Prostate gland (tissue), 2 donors: ENCODE measurements around the gene RRAD. TPM values are rescaled to one million over a fixed set of nuclear protein-coding genes. Genes with fewer than 3 reads are reported as not detected.
"Not testable (repeated sequence)": the region's sequence is repeated elsewhere in the genome, so short reads cannot be mapped to it uniquely, and the experiment has no call there.

Source experiments
- DNase-seq: peaks from one replicate; pipeline ENCODE4 v3.0.0-alpha.2; 2019; ENCODE audit warnings: low spot score
- H3K27ac ChIP-seq, 2 donors: fragments of 200-600 bp; sonication (generic); 2 replicates each; pipeline ENCODE4 v1.5.1; 2017 to 2019
- H3K27me3 ChIP-seq: fragments of 200-600 bp; sonication (generic); replicated peaks from 2 replicates; pipeline ENCODE4 v1.5.1; 2019; ENCODE audit not compliant: insufficient read depth
- H3K36me3 ChIP-seq, 2 donors: fragments of 200-600 bp; sonication (generic); 1 replicate in 1 of 2; 2 replicates in 1 of 2; pipeline versions ENCODE4 v1.5.1 to v1.8.1; 2017 to 2019
- H3K4me1 ChIP-seq: fragments of 200-600 bp; sonication (generic); replicated peaks from 2 replicates; pipeline ENCODE4 v1.5.1; 2019
- H3K4me3 ChIP-seq, 2 donors: fragments of 200-600 bp; sonication (generic); 2 replicates each; pipeline ENCODE4 v1.5.1; 2017 to 2019
- H3K9me3 ChIP-seq: fragments of 200-600 bp; sonication (generic); 2 replicates; pipeline ENCODE4 v1.5.1; 2017
- POLR2A ChIP-seq: fragments of 450-650 bp; IDR thresholded peaks from one replicate; pipeline ENCODE4 v1.6.1; 2016; ENCODE audit warnings: antibody characterized with exemption, mild to moderate bottlenecking
- POLR2AphosphoS5 ChIP-seq: sonication (generic); formaldehyde crosslinking; IDR thresholded peaks from one replicate; pipeline ENCODE4 v1.6.1; 2017; ENCODE audit warnings: antibody characterized with exemption
- WGBS: methylation state at CpG from one replicate; pipeline ENCODE4 v1.1.5; 2018; 5-methylcytosine and 5-hydroxymethylcytosine counted together
- intact Hi-C: fragments of 100-400 bp; cut with DNase I; formaldehyde crosslinking; loops from one replicate; pipeline ENCODE4 v1.14.2; 2022
- total RNA-seq, 2 donors: library from RNA; depleted of rRNA; stranded (reverse); fragments of >200 nt; gene quantifications; one replicate each; pipeline ENCODE4 v1.1.0, GENCODE V29; 2016
- TF ChIP-seq, protein P1 (sequence below), 4 experiments: fragments of 200-600 bp in 2 of 4; fragments of 450-650 bp in 2 of 4; sonication (generic) in 2 of 4; IDR thresholded peaks; 1 replicate in 3 of 4; 2 replicates in 1 of 4; pipeline ENCODE4 v1.5.1; 2016 to 2019; ENCODE audit warnings: antibody characterized with exemption in 4 of 4, mild to moderate bottlenecking in 2 of 4, moderate library complexity in 2 of 4

Gene RRAD
- total RNA-seq, 2 donors from 2014 or later = 17.0 to 37.0 TPM

DNA sequence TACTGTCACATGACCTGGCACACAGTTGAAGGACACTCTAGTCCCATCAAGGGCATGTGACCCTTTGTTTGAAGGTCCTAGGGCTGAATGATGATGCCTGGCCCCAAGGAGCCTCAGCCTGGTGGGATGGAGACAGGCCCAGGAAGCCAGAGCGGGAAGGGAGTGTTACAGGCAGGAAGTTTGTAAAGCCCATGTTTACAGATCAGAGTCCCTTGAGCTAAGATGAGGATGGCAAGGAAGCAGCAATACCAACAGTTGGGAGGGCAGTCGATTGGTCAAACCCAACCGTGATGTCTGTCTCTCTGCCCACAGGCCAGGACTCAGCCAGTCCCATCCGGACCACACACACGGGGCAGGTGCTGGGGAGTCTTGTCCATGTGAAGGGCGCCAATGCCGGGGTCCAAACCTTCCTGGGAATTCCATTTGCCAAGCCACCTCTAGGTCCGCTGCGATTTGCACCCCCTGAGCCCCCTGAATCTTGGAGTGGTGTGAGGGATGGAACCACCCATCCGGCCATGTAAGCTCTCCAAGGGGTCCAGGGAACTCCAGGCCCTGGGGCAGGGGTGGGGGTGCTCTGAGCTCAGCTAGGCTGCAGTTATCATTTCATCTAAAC is 12.5 kb upstream of the RRAD start:
- TF ChIP-seq, protein P1, sequence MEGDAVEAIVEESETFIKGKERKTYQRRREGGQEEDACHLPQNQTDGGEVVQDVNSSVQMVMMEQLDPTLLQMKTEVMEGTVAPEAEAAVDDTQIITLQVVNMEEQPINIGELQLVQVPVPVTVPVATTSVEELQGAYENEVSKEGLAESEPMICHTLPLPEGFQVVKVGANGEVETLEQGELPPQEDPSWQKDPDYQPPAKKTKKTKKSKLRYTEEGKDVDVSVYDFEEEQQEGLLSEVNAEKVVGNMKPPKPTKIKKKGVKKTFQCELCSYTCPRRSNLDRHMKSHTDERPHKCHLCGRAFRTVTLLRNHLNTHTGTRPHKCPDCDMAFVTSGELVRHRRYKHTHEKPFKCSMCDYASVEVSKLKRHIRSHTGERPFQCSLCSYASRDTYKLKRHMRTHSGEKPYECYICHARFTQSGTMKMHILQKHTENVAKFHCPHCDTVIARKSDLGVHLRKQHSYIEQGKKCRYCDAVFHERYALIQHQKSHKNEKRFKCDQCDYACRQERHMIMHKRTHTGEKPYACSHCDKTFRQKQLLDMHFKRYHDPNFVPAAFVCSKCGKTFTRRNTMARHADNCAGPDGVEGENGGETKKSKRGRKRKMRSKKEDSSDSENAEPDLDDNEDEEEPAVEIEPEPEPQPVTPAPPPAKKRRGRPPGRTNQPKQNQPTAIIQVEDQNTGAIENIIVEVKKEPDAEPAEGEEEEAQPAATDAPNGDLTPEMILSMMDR (IDR thresholded peaks at IDR 0.05) = no peak
- TF ChIP-seq POLR2A (no peak), POLR2AphosphoS5 (no peak)
- 89% methylated on average over 9 of the region's 10 CpGs for WGBS
- H3K4me1 ChIP-seq = peaks cover 17% of the 10 kb centered on the region
- H3K27ac ChIP-seq = no peak overlapping the region
- DNase-seq = no peak
- intact Hi-C loops = no loop called here
- H3K36me3 ChIP-seq = peaks cover 4 to 21% of the 10 kb centered on the region in 2 donors
- no peak overlapping the region for H3K4me3 ChIP-seq
- no peaks in the 10 kb centered on the region for H3K27me3 ChIP-seq
- no peaks in the 10 kb centered on the region for H3K9me3 ChIP-seq

DNA sequence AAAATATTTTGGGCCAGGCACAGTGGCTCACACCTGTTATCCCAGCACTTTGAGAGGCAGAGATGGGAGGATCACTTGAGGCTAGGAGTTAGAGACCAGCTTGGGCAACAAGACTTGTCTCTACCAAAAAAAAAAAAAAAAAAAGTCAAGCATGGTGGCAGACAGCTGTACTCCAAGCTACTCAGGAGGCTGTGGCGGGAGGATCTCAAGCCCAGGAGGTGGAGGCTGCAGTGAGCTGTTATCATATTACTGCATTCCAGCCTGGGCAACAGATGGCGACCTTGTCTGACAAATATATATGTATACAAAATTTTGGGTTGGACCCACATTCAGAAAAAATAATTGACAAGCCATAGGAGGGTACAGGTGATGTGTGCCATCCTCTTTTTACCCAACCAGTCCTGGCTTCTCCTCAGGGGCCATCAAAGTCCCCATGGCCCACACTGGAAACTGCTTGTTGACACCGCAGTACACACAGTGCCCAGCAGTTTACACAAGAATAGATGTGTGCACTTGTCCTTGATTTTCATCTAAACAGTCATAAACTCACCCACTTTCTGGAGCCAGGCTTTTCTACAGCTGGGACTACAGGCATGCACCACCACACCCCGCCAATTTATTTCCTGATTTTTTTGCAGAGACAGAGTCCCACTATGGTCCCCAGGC is 11.7 kb upstream of the RRAD start:
- Histone ChIP-seq H3K27me3 (no peaks in the 10 kb centered on the region), H3K36me3 (peaks cover under 1 to 21% of the 10 kb centered on the region in 2 donors), H3K4me1 (peaks cover 22% of the 10 kb centered on the region), H3K27ac (peak overlapping the region in 1 of 2 donors; percentile 92), H3K4me3 (no peak overlapping the region), H3K9me3 (no peaks in the 10 kb centered on the region)
- intact Hi-C loops = no loop called here
- WGBS = 71% methylated on average over 4 of the region's 4 CpGs
- TF ChIP-seq POLR2A (no peak), POLR2AphosphoS5 (peak; percentile 68)
- DNase-seq = peak; percentile 55

GRCh38 chr16:66936462-66936861 is 11.1 kb upstream of the RRAD start:
- Histone ChIP-seq H3K4me3 (no peak overlapping the region), H3K4me1 (peaks cover 22% of the 10 kb centered on the region), H3K36me3 (peaks cover 0 to 16% of the 10 kb centered on the region in 2 donors), H3K27me3 (no peaks in the 10 kb centered on the region), H3K27ac (peak overlapping the region in 1 of 2 donors; percentile 92), H3K9me3 (no peaks in the 10 kb centered on the region)
- no peak for TF ChIP-seq POLR2A
- no peak for TF ChIP-seq POLR2AphosphoS5
- TF ChIP-seq, protein P1 (IDR thresholded peaks at IDR 0.05) = no peak
- intact Hi-C loops = no loop called here
- no peak for DNase-seq
- WGBS = 87% methylated on average over 6 of the region's 6 CpGs

GRCh38 chr16:66935314-66936011 is 10.1 kb upstream of the RRAD start, which contains the start of gene CES2:
Gene CES2, plus strand, starts transcription at chr16:66935516. Its CDS starts 120 bp downstream, at chr16:66935636.
- H3K4me1 ChIP-seq = peaks cover 22% of the 10 kb centered on the region
- WGBS = 20% methylated on average over 43 of the region's 44 CpGs
- no peaks in the 10 kb centered on the region for H3K27me3 ChIP-seq
- H3K36me3 ChIP-seq = peaks cover 0 to 6% of the 10 kb centered on the region in 2 donors
- H3K27ac ChIP-seq = peak within 1 kb of the TSS; percentile 89 to 92
- peak; percentile 73 for DNase-seq
- TF ChIP-seq, protein P1 (IDR thresholded peaks at IDR 0.05) = no peak
- TF ChIP-seq POLR2A (peak; percentile 64), POLR2AphosphoS5 (peak; percentile 56)
- intact Hi-C loops = no loop called here
- peak within 1 kb of the TSS; percentile 99 to 100 for H3K4me3 ChIP-seq
- no peaks in the 10 kb centered on the region for H3K9me3 ChIP-seq

DNA sequence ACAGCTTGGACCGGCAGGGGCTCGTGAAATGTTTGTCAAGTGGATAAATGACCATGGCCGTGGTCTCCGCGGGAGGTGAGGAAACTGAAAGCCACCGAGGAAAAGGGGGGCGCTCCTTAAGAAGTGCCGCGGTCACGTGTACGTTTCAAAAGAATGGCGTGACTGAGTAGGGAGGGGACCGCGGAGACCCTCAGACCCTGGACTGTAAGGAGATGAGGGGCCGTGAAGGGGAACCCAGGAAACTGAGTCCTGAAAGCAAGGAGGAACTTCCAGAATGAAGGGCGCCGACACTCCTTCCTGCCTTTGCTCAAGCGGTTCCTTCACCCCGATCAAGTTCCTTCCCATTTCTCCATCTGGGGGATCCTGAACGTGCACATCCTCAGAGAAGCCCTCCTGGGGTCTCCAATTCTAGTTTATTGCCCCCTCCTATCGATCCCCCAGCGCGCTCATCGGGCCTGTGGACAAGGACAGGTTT is 9.5 kb upstream of the RRAD start:
- H3K9me3 ChIP-seq, H3K27me3 ChIP-seq, intact Hi-C loops, H3K36me3 ChIP-seq, DNase-seq: not testable (repeated sequence)
- WGBS = under 1% methylated on average over 22 of the region's 24 CpGs
- H3K4me1 ChIP-seq = peaks cover 22% of the 10 kb centered on the region
- H3K27ac ChIP-seq = peak overlapping the region; percentile 89 to 92
- H3K4me3 ChIP-seq = peak overlapping the region; percentile 99 to 100
